IPS-NIHi11 (cell line): ENCODE measurements around the gene CD80.
"Not testable (repeated sequence)": the region's sequence is repeated elsewhere in the genome, so short reads cannot be mapped to it uniquely, and the experiment has no call there.

Experiments
- DNase-seq: peaks from one replicate; pipeline ENCODE4 v3.0.0; 2012; ENCODE audit warnings: mixed read lengths, low spot score

The CD80 gene

GRCh38 chr3:119582178-119582577, 22.8 kb upstream of the CD80 start:
- DNase-seq, result no peak

- DNase-seq, result peak; percentile 38
Measured at GRCh38 chr3:119580067-119580760, 20.8 kb upstream of the CD80 start.

- peak; percentile 94 for DNase-seq
Measured at GRCh38 chr3:119579366-119580066, 20.1 kb upstream of the CD80 start, which contains the start of gene ADPRH. TSS of gene ADPRH (plus strand) at chr3:119579492. CDS start at chr3:119582170, 2,678 bp downstream.

GRCh38 chr3:119575507-119575906, 16.1 kb upstream of the CD80 start:
- no peak for DNase-seq

GRCh38 chr3:119571688-119572087, 12.3 kb upstream of the CD80 start:
- DNase-seq, result no peak

- DNase-seq, result no peak
Measured at GRCh38 chr3:119571230-119571629, 11.8 kb upstream of the CD80 start.

GRCh38 chr3:119570229-119570628, 10.8 kb upstream of the CD80 start:
- no peak for DNase-seq

GRCh38 chr3:119569156-119569555, 9.7 kb upstream of the CD80 start:
- DNase-seq, result no peak

- DNase-seq, result not testable (repeated sequence)
Measured at GRCh38 chr3:119563334-119563733, 3.9 kb upstream of the CD80 start.

GRCh38 chr3:119562307-119562961, 3.0 kb upstream of the CD80 start:
- no peak for DNase-seq

GRCh38 chr3:119560160-119560559, 746 bp upstream of the CD80 start:
- DNase-seq, result no peak

- DNase-seq, result no peak
Measured at GRCh38 chr3:119558626-119559317, 642 bp downstream of the CD80 start.

- DNase-seq, result no peak
Measured at GRCh38 chr3:119557877-119558269, 1.5 kb downstream of the CD80 start.

GRCh38 chr3:119557192-119557876, 2.1 kb downstream of the CD80 start:
- no peak for DNase-seq

- DNase-seq, result no peak
Measured at GRCh38 chr3:119555929-119556328, 3.5 kb downstream of the CD80 start.

GRCh38 chr3:119555309-119555735, 4.1 kb downstream of the CD80 start:
- no peak for DNase-seq

- DNase-seq, result no peak
Measured at GRCh38 chr3:119553823-119554415, 5.5 kb downstream of the CD80 start.

- not testable (repeated sequence) for DNase-seq
Measured at GRCh38 chr3:119552928-119553327, 6.5 kb downstream of the CD80 start.

GRCh38 chr3:119551598-119551997, 7.8 kb downstream of the CD80 start:
- DNase-seq, result no peak

GRCh38 chr3:119550192-119550910, 9.1 kb downstream of the CD80 start:
- no peak for DNase-seq

- no peak for DNase-seq
Measured at GRCh38 chr3:119548341-119548740, 11.1 kb downstream of the CD80 start.
